K562 (cell line): ENCODE data around the gene PPP1R12C. TPM values are rescaled to one million over a fixed set of nuclear protein-coding genes. Genes with fewer than 3 reads are reported as not detected.

Experiments
- BCOR ChIP-seq: fragments of 450-650 bp; IDR thresholded peaks from 2 replicates; pipeline ENCODE4 v1.6.1; 2016
- CBFA2T3 ChIP-seq: fragments of 450-650 bp; IDR thresholded peaks from 2 replicates; pipeline ENCODE4 v1.6.1; 2017
- CC2D1A ChIP-seq: fragments of 450-650 bp; IDR thresholded peaks from 2 replicates; pipeline ENCODE4 v1.6.1; 2017; ENCODE audit warnings: mild to moderate bottlenecking
- CREM ChIP-seq: IDR thresholded peaks from 2 replicates; pipeline ENCODE4 v1.6.1; 2014; ENCODE audit warnings: antibody characterized with exemption, low read depth
- IFI16 ChIP-seq: fragments of 250-450 bp; sonication (Bioruptor Pico); IDR thresholded peaks from 2 replicates; pipeline ENCODE4 v2.1.2; 2022; ENCODE audit warnings: mild to moderate bottlenecking, inconsistent platforms
- KAT7 ChIP-seq: sonication (generic); formaldehyde crosslinking; IDR thresholded peaks from 2 replicates; pipeline ENCODE4 v1.8.0; 2022; ENCODE audit warnings: missing genetic modification reagents, mild to moderate bottlenecking, borderline replicate concordance
- POLR2AphosphoS5 ChIP-seq: IDR thresholded peaks from 2 replicates; pipeline ENCODE4 v1.6.1; 2011; ENCODE audit warnings: mild to moderate bottlenecking, low read depth, low read length, moderate library complexity; ENCODE audit not compliant: control insufficient read depth, insufficient read depth
- RBM15 ChIP-seq: fragments of 200-400 bp; formaldehyde crosslinking; IDR thresholded peaks from 2 replicates; pipeline ENCODE4 v1.6.1; 2018; ENCODE audit warnings: mild to moderate bottlenecking, low read length, moderate library complexity; ENCODE audit not compliant: insufficient read depth
- SETDB1 ChIP-seq: IDR thresholded peaks from one replicate; pipeline ENCODE4 v1.6.1; 2012; ENCODE audit warnings: low read length, control low read depth, inconsistent platforms
- SMAD1 ChIP-seq: fragments of 150-350 bp; IDR thresholded peaks from 2 replicates; pipeline ENCODE4 v1.6.1; 2014; ENCODE audit warnings: low read length, low read depth; ENCODE audit not compliant: partially characterized antibody
- ZNF282 ChIP-seq: sonication (generic); formaldehyde crosslinking; IDR thresholded peaks from 2 replicates; pipeline ENCODE4 v1.8.1; 2023; ENCODE audit warnings: missing genetic modification reagents
- ZNF318 ChIP-seq, 2 experiments: fragments of 450-650 bp; IDR thresholded peaks; 2 replicates each; pipeline ENCODE4 v1.6.1; 2016; ENCODE audit warnings: mild to moderate bottlenecking in 2 of 2, borderline replicate concordance in 1 of 2, low read depth in 1 of 2, moderate library complexity in 1 of 2
- ZNF695 ChIP-seq: fragments of 450-650 bp; formaldehyde crosslinking; IDR thresholded peaks from 2 replicates; pipeline ENCODE4 v1.4.0; 2020; ENCODE audit warnings: mild to moderate bottlenecking, moderate library complexity
- polyA plus RNA-seq, 8 experiments: library from polyadenylated mRNA; depleted of rRNA in 4 of 8; stranded (reverse) in 5 of 8; unstranded in 3 of 8; fragments of >200 nt; fragmentation: Nextera tagmentation in 2 of 8; fragmentation: Illumina TruSeq in 1 of 8; extraction: Ambion mirVana in 2 of 8; extraction: Trizol in 1 of 8; gene quantifications; 2 replicates each; pipeline versions ENCODE4 v1.2.1 to v1.2.3, GENCODE V29; 2011 to 2014; ENCODE audit warnings: inconsistent platforms in 1 of 8, missing spikeins in 1 of 8
- total RNA-seq, 7 experiments: library from RNA; depleted of rRNA in 6 of 7; stranded (reverse); fragments of >200 nt in 6 of 7; fragmentation: Illumina TruSeq in 2 of 7; extraction: Trizol in 2 of 7; gene quantifications; 2 replicates each; pipeline versions ENCODE4 v1.2.1 to v1.2.3, GENCODE V29; 2011 to 2021; ENCODE audit warnings: low replicate concordance in 1 of 7

PPP1R12C gene
- total and polyA plus RNA-seq, 9 of the 15 experiments (the other 6 are each of a cell fraction or from before 2014, with no cell fraction given) = 1.8 to 136 (median 33.7) TPM

- TF ChIP-seq IFI16 (no peak), ZNF695 (no peak), ZNF318 (IDR thresholded peaks at IDR 0.05; ENCODE audit: borderline replicate concordance in 1 of 2, low read depth in 1 of 2) (peak in 1 of 2 experiments; percentile 36; a peak in 1 of 4 replicates), POLR2AphosphoS5 (no peak), CC2D1A (no peak), SMAD1 (no peak), ZNF282 (CRISPR knock-in tag) (no peak), BCOR (peak; percentile 18; the same call in 1 of the 2 replicates), RBM15 (no peak), CREM (peak; percentile 22; the same call in 1 of the 2 replicates), KAT7 (no peak), SETDB1 (no peak), CBFA2T3 (peak; percentile 79)
These were observed 75.7 kb downstream of the PPP1R12C start (continued) for GRCh38 chr19:55041627-55042343.
